GM12878 (cell line): Measurements from ENCODE around the gene TTLL1. TPM values are rescaled to one million over a fixed set of nuclear protein-coding genes. Genes with fewer than 3 reads are reported as not detected.

Experiments used
- ATAC-seq: fragments of 200-7000 bp; cut with Tn5 transposase; 3 replicates; pipeline ENCODE4 v1.9.1; 2020; ENCODE audit warnings: mild to moderate bottlenecking, moderate library complexity
- Bru-seq: library from RNA; stranded (reverse); fragments of 400-500 nt; gene quantifications from one replicate; lab custom pipeline; 2021; lab: Mats Ljungman, UMichigan
- BruChase-seq, 2 experiments: library from RNA; stranded (reverse); fragments of 400-500 nt; gene quantifications; one replicate each; lab custom pipeline; 2021; lab: Mats Ljungman, UMichigan
- BruUV-seq: library from RNA; stranded (reverse); fragments of 400-500 nt; replicated peaks from 2 replicates; lab custom pipeline; 2021; lab: Mats Ljungman, UMichigan
- CTCF ChIA-PET: fragments of 300-600 bp; sonication (Branson Sonifier 250); formaldehyde crosslinking; extraction: SDS; loops from one replicate; lab custom pipeline; 2021; ENCODE audit warnings: inconsistent platforms; lab: Yijun Ruan, JAX
- POLR2A ChIA-PET: fragments of 350-600 bp; formaldehyde crosslinking; extraction: SDS; loops from one replicate; lab custom pipeline; 2021; ENCODE audit warnings: inconsistent platforms; lab: Charles Lee
- RAD21 ChIA-PET: fragments of 300-600 bp; sonication (Branson Sonifier 250); formaldehyde crosslinking; loops from one replicate; lab custom pipeline; 2023; ENCODE audit warnings: antibody characterized with exemption; ENCODE audit not compliant: unreplicated experiment; lab: Charles Lee
- SMC1A ChIA-PET: fragments of 300-600 bp; sonication (Branson Sonifier 250); formaldehyde crosslinking; loops from one replicate; lab custom pipeline; 2023; ENCODE audit not compliant: unreplicated experiment, uncharacterized antibody; lab: Charles Lee
- DNase-seq: peaks from one replicate; pipeline ENCODE4 v3.0.0-alpha.2; 2011; ENCODE audit warnings: low read depth, low spot score
- FAIRE-seq: peaks from 3 replicates; lab custom pipeline; 2011; peaks lifted over from hg19 to GRCh38; lab: Jason Lieb, UNC
- H2AFZ ChIP-seq: 2 replicates; pipeline ENCODE4 v1.6.0; 2011; ENCODE audit warnings: low read depth, low read length, control low read depth; ENCODE audit not compliant: control insufficient read depth
- H3K27ac ChIP-seq: 2 replicates; pipeline ENCODE4 v1.5.1; 2011; ENCODE audit warnings: control low read depth; ENCODE audit not compliant: control insufficient read depth, insufficient read depth
- H3K27me3 ChIP-seq, 2 experiments: replicated peaks in 1 of 2; 2 replicates each; pipeline versions ENCODE4 v1.6.0 to v1.6.1; 2011; ENCODE audit warnings: low read length in 1 of 2; ENCODE audit not compliant: control insufficient read depth in 2 of 2, insufficient read depth in 2 of 2
- H3K36me3 ChIP-seq, 2 experiments: 2 replicates each; pipeline ENCODE4 v1.5.1; 2011; ENCODE audit warnings: low read length in 1 of 2; ENCODE audit not compliant: control insufficient read depth in 2 of 2, insufficient read depth in 2 of 2
- H3K4me1 ChIP-seq: 2 replicates; pipeline ENCODE4 v1.6.1; 2011; ENCODE audit warnings: mild to moderate bottlenecking, low read length, moderate library complexity, mixed read lengths; ENCODE audit not compliant: control insufficient read depth, insufficient read depth
- H3K4me2 ChIP-seq: 2 replicates; pipeline ENCODE4 v1.6.0; 2011; ENCODE audit warnings: control low read depth; ENCODE audit not compliant: control insufficient read depth, insufficient read depth
- H3K4me3 ChIP-seq: fragments of 200-600 bp; sonication (generic); 2 replicates; pipeline ENCODE4 v1.5.1; 2016
- H3K79me2 ChIP-seq: 2 replicates; pipeline ENCODE4 v1.6.0; 2011; ENCODE audit warnings: low read length; ENCODE audit not compliant: control insufficient read depth, insufficient read depth
- H3K9ac ChIP-seq: 2 replicates; pipeline ENCODE4 v1.8.0; 2011; ENCODE audit warnings: low read length, control low read depth, mixed read lengths; ENCODE audit not compliant: control insufficient read depth, insufficient read depth
- H3K9me3 ChIP-seq: replicated peaks from 3 replicates; pipeline ENCODE4 v1.5.1; 2011; ENCODE audit warnings: mild to moderate bottlenecking, low read length; ENCODE audit not compliant: control insufficient read depth, insufficient read depth
- H4K20me1 ChIP-seq: 2 replicates; pipeline ENCODE4 v1.6.0; 2011; ENCODE audit not compliant: control insufficient read depth, insufficient read depth
- CTCF ChIP-seq, 3 experiments: IDR thresholded peaks in 2 of 3; conservative IDR thresholded peaks in 1 of 3; 2 replicates each; pipeline ENCODE4 v1.5.1; 2011; ENCODE audit warnings: low read depth in 3 of 3, low read length in 3 of 3, mild to moderate bottlenecking in 3 of 3, control low read depth in 2 of 3, moderate library complexity in 2 of 3, inconsistent platforms in 1 of 3, mixed read lengths in 1 of 3; ENCODE audit not compliant: control insufficient read depth in 2 of 3, insufficient read depth in 1 of 3; ENCODE audit errors: extremely low read depth in 1 of 3
- FOXK2 ChIP-seq: fragments of 450-650 bp; IDR thresholded peaks from 2 replicates; pipeline ENCODE4 v1.6.1; 2017; ENCODE audit warnings: mild to moderate bottlenecking, moderate library complexity
- HDGF ChIP-seq: fragments of 450-650 bp; IDR thresholded peaks from 2 replicates; pipeline ENCODE4 v1.6.1; 2016; ENCODE audit warnings: antibody characterized with exemption
- IRF5 ChIP-seq: fragments of 450-650 bp; IDR thresholded peaks from 2 replicates; pipeline ENCODE4 v1.6.1; 2017; ENCODE audit warnings: borderline replicate concordance
- TCF3 ChIP-seq: IDR thresholded peaks from 2 replicates; pipeline ENCODE4 v1.6.1; 2012; ENCODE audit warnings: low read depth, mild to moderate bottlenecking, low read length, borderline replicate concordance; ENCODE audit not compliant: insufficient read depth
- ZBTB11 ChIP-seq: fragments of 450-650 bp; formaldehyde crosslinking; IDR thresholded peaks from 2 replicates; pipeline ENCODE4 v1.5.0; 2022; ENCODE audit warnings: mild to moderate bottlenecking, missing genetic modification characterization
- ZNF384 ChIP-seq: IDR thresholded peaks from 2 replicates; pipeline ENCODE4 v1.6.1; 2012; ENCODE audit warnings: low read depth, mild to moderate bottlenecking, low read length, improper control_type of control experiment, borderline replicate concordance
- WGBS: methylation state at CpG from one replicate; pipeline ENCODE4 v1.1.6; 2016; ENCODE audit warnings: low lambda C conversion rate; ENCODE audit not compliant: insufficient replicate concordance, insufficient coverage; ENCODE audit errors: missing lambda C conversion rate; 5-methylcytosine and 5-hydroxymethylcytosine counted together
- in situ Hi-C: fragments of 300-500 bp; cut with MboI; formaldehyde crosslinking; loops from 9 replicates; pipeline ENCODE4 v1.14.3; 2018; ENCODE audit warnings: mixed read lengths
- intact Hi-C: fragments of 100-400 bp; cut with micrococcal nuclease; formaldehyde crosslinking; loops from one replicate; pipeline ENCODE4 v1.14.2; 2022; ENCODE audit not compliant: unreplicated experiment
- long read RNA-seq, 2 experiments: library from polyadenylated mRNA; unstranded; transcript quantifications; one replicate each; pipeline ENCODE4 v2.0.0, GENCODE V29; 2019 to 2020
- polyA minus RNA-seq, 3 experiments: library from RNA; depleted of rRNA, polyadenylated mRNA; stranded (reverse); fragments of >200 nt; gene quantifications; 2 replicates each; pipeline ENCODE4 v1.2.3, GENCODE V29; 2011
- polyA plus RNA-seq, 11 experiments: library from polyadenylated mRNA; depleted of rRNA in 4 of 11; unstranded in 6 of 11; stranded (reverse) in 5 of 11; fragments of >200 nt; fragmentation: Nextera tagmentation in 4 of 11; fragmentation: Illumina TruSeq in 1 of 11; extraction: Ambion mirVana in 4 of 11; extraction: Trizol in 1 of 11; gene quantifications; 1 replicate in 1 of 11; 2 replicates in 10 of 11; pipeline versions ENCODE4 v1.2.1 to v1.2.3, GENCODE V29; 2011 to 2016; ENCODE audit warnings: inconsistent platforms in 2 of 11, missing spikeins in 2 of 11, low read depth in 1 of 11
- total RNA-seq, 4 experiments: library from RNA; depleted of rRNA in 3 of 4; stranded (reverse); fragments of >200 nt in 3 of 4; fragmentation: Illumina TruSeq in 1 of 4; extraction: Trizol in 1 of 4; gene quantifications; 2 replicates each; pipeline versions ENCODE4 v1.2.1 to v1.2.3, GENCODE V29; 2013 to 2021

TTLL1 gene
- total RNA-seq (2013; cell fraction: nucleolus; rRNA removed) = 2.4 and 2.7 TPM in 2 replicates
- 2.8 and 3.4 TPM in 2 replicates for total RNA-seq (2014; rRNA removed)
- total RNA-seq (2014; rRNA removed; fragmentation: Illumina TruSeq; extraction: Trizol) = 3.7 and 3.8 TPM in 2 replicates
- total RNA-seq (2021) = 2.6 and 3.5 TPM in 2 replicates
- 2.8 TPM for polyA plus RNA-seq (2011; ENCODE audit: low read depth)
- polyA plus RNA-seq (2011; rRNA removed) = 2.2 TPM in 2 replicates
- 2.9 and 3.4 TPM in 2 replicates for polyA plus RNA-seq (2011; cell fraction: cytosol; rRNA removed)
- polyA plus RNA-seq (2011; cell fraction: nucleus; rRNA removed) = 1.7 TPM in 2 replicates
- 3.8 TPM in 2 replicates for polyA plus RNA-seq (2012)
- polyA plus RNA-seq (2014; fragmentation: Illumina TruSeq; extraction: Trizol) = 4.8 and 5.6 TPM in 2 replicates
- under 1 TPM; 0.39 to 0.80 TPM for polyA plus RNA-seq (2014; fragmentation: Nextera tagmentation; extraction: Ambion mirVana)
- polyA plus RNA-seq (2014; rRNA removed) = 4.5 and 4.9 TPM in 2 replicates
- polyA plus RNA-seq (2016; fragmentation: Nextera tagmentation; extraction: Ambion mirVana) = 1 to 10 TPM; 3.9 to 4.4 TPM
- 2.5 and 3.7 TPM in 2 replicates for polyA minus RNA-seq (2011; rRNA and poly(A)+ RNA removed)
- 1.4 TPM in 1 of 2 replicates, not detected in the other for polyA minus RNA-seq (2011; cell fraction: cytosol; rRNA and poly(A)+ RNA removed)
- 0.24 TPM in 1 of 2 replicates, not detected in the other for polyA minus RNA-seq (2011; cell fraction: nucleus; rRNA and poly(A)+ RNA removed)
- percentile 38 among the genes with signal in this experiment for Bru-seq, nascent RNA
- percentile 28 among the genes with signal in this experiment for BruChase-seq, experiment 1, labeled RNA remaining after a 6-hour chase
- percentile 30 among the genes with signal in this experiment for BruChase-seq, experiment 2, labeled RNA remaining after a 2-hour chase
- long read RNA-seq, experiment 1, partial matches to known transcripts = 0 of 1 reads
- long read RNA-seq, experiment 1, other reads (novel, unspliced or antisense) = 1 of 1 reads
- long read RNA-seq, experiment 2, partial matches to known transcripts = 1 of 1 reads
- long read RNA-seq, experiment 2, other reads (novel, unspliced or antisense) = 0 of 1 reads

- Histone ChIP-seq H3K4me2 (peak within 1 kb of the TSS; percentile 69), H3K9ac (peak within 1 kb of the TSS; percentile 49), H3K27ac (peak within 1 kb of the TSS; percentile 27; the same call in 1 of the 2 replicates), H3K79me2 (no peaks in the 10 kb centered on the region; the same call in 1 of the 2 replicates), H3K4me3 (peak within 1 kb of the TSS; percentile 74), H2AFZ (peak within 1 kb of the TSS; percentile 83), H4K20me1 (no peaks in the 10 kb centered on the region), H3K9me3 (no peaks in the 10 kb centered on the region), H3K36me3 (no peaks in the 10 kb centered on the region), H3K4me1 (peaks cover 15% of the 10 kb centered on the region), H3K27me3 (no peaks in the 10 kb centered on the region)
- intact Hi-C loops (loop anchor here (5.0 kb wide), 1 partner anchor 477 kb away; the partner anchor contains the start of gene POLDIP3), in situ Hi-C loops (no loop called here)
- BruUV-seq = no TSS peak
- POLR2A ChIA-PET = no interaction called here
- WGBS = 6% methylated on average over 64 of the region's 64 CpGs
- SMC1A ChIA-PET = no interaction called here
- RAD21 ChIA-PET = no interaction called here
- FAIRE-seq = peak; percentile 71
- CTCF ChIA-PET = no interaction called here
- peak; percentile 96 for ATAC-seq
- DNase-seq = peak; percentile 27
- TF ChIP-seq FOXK2 (no peak), TCF3 (0 out of 2 replicates have a peak, but pooled peaks have one; percentile 22), ZBTB11 (CRISPR knock-in tag) (no peak), IRF5 (no peak), HDGF (no peak), CTCF (IDR thresholded peaks at IDR 0.05 in 2 of 3, conservative IDR thresholded peaks at IDR 0.05 in 1 of 3; ENCODE audit: control insufficient read depth in 2 of 3, extremely low read depth in 1 of 3, insufficient read depth in 1 of 3, low read depth in 3 of 3, low read length in 3 of 3) (no peak), ZNF384 (no peak)
These were observed at the start of gene TTLL1 for GRCh38 chr22:43088984-43089717. TTLL1 (minus strand) TSS chr22:43089391; CDS start chr22:43075586, 13,805 bp downstream.
